HepG2 (cell line): ENCODE results near the gene KIF2C. TPM values are rescaled to one million over a fixed set of nuclear protein-coding genes. Genes with fewer than 3 reads are reported as not detected.

Experiments used
- AFF4 ChIP-seq: sonication (generic); formaldehyde crosslinking; IDR thresholded peaks from 2 replicates; pipeline ENCODE4 v1.4.0; 2020; ENCODE audit warnings: missing genetic modification reagents
- AGO2 ChIP-seq: fragments of 200-400 bp; formaldehyde crosslinking; optimal IDR thresholded peaks from 2 replicates; pipeline ENCODE3; 2017; ENCODE audit warnings: mild to moderate bottlenecking, low read depth, low read length, moderate library complexity
- HNF1B ChIP-seq: sonication (generic); formaldehyde crosslinking; IDR thresholded peaks from 2 replicates; pipeline ENCODE4 v1.5.1; 2020; ENCODE audit warnings: mild to moderate bottlenecking, moderate library complexity, missing genetic modification reagents
- POLR2A ChIP-seq, 2 experiments: IDR thresholded peaks; 2 replicates each; pipeline ENCODE4 v1.6.1; 2011; ENCODE audit warnings: low read depth in 2 of 2, low read length in 2 of 2, mild to moderate bottlenecking in 1 of 2, moderate library complexity in 1 of 2; ENCODE audit not compliant: insufficient read depth in 1 of 2
- ZBTB21 ChIP-seq: sonication (generic); formaldehyde crosslinking; IDR thresholded peaks from 2 replicates; pipeline ENCODE4 v1.4.0; 2020; ENCODE audit warnings: missing genetic modification reagents
- ZBTB44 ChIP-seq: sonication (generic); formaldehyde crosslinking; IDR thresholded peaks from 2 replicates; pipeline ENCODE4 v1.4.0; 2020; ENCODE audit warnings: missing genetic modification reagents
- ZFP1 ChIP-seq: IDR thresholded peaks from 2 replicates; pipeline ENCODE4 v1.6.1; 2016
- ZKSCAN5 ChIP-seq: sonication (generic); formaldehyde crosslinking; IDR thresholded peaks from 2 replicates; pipeline ENCODE4 v1.5.1; 2020; ENCODE audit warnings: mild to moderate bottlenecking, missing genetic modification reagents
- polyA plus RNA-seq, 8 experiments: library from polyadenylated mRNA; depleted of rRNA in 3 of 8; stranded (reverse) in 7 of 8; unstranded in 1 of 8; fragments of >200 nt; fragmentation: Illumina TruSeq in 4 of 8; extraction: Trizol in 4 of 8; gene quantifications; 2 replicates each; pipeline versions ENCODE4 v1.2.1 to v1.2.3, GENCODE V29; 2011 to 2016; ENCODE audit warnings: low read depth in 4 of 8, missing spikeins in 1 of 8, mixed read lengths in 1 of 8; ENCODE audit not compliant: insufficient read depth in 1 of 8
- total RNA-seq, 5 experiments: library from RNA; depleted of rRNA; stranded (reverse); fragments of >200 nt; fragmentation: Illumina TruSeq; extraction: Trizol; gene quantifications; 2 replicates each; pipeline ENCODE4 v1.2.3, GENCODE V29; 2016; ENCODE audit warnings: low read depth in 1 of 5

Gene KIF2C
- total and polyA plus RNA-seq, 2 of the 13 experiments (the other 11 are each of a cell fraction or from before 2014, with no cell fraction given): 29.7 to 53.7 TPM

GRCh38 chr1:44776730-44777068 lies 37.1 kb downstream of the KIF2C start (continued):
- TF ChIP-seq AFF4 (CRISPR knock-in tag): 0 out of 2 replicates have a peak, but pooled peaks have one; percentile 62
- no peak for TF ChIP-seq HNF1B (CRISPR knock-in tag)
- no peak for TF ChIP-seq ZBTB44 (CRISPR knock-in tag)
- no peak for TF ChIP-seq ZBTB21 (CRISPR knock-in tag)
- TF ChIP-seq POLR2A (IDR thresholded peaks at IDR 0.05; ENCODE audit: insufficient read depth in 1 of 2, low read depth in 2 of 2, low read length in 2 of 2): no peak
- peak; percentile 5 for TF ChIP-seq AGO2
- TF ChIP-seq ZKSCAN5: no peak
- no peak for TF ChIP-seq ZFP1 (CRISPR knock-in tag)
